HG03066 (cell line): ENCODE results near the gene HDGFL2.

Experiments
- ATAC-seq: cut with Tn5 transposase; IDR thresholded peaks from one replicate; pipeline ENCODE4 v1.9.1; 2021; ENCODE audit warnings: low read depth; ENCODE audit not compliant: unreplicated experiment

HDGFL2 gene

DNA sequence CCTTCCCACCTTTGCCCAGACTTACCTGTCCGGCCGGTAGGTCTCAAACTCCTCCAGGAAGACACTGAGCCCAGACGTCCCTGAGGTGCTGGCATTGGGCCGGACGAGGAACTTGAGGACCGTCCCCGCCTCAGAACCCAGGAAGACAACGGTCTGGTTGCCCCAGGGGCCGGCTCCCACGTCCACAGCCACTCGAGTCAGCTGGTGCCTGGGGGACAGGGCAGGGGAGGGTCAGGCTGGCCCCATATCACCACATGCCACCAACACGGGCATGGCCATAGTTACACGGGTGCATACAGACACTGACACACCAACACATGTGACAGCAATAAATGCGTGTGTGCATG, 76.1 kb downstream of the HDGFL2 start:
- no peak for ATAC-seq

DNA sequence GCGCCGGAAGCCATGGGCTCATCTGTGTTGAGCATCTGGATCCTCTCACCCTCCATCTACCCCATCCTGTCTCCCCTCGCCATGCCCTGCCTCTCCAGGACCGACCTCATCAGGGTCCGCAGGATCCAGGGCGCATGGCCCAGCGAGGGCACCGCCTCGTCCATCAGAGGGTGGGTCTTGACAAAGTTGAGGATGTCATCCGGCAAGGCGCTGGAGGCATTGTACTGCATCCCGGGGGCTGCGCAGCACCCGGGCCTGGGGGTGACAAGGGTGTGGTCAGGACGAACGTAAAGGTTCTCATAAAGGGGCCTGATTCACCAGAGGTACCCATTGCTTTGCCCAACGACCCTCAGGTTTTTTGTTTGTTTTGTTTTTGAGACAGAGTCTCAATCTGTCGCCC, 77.9 kb downstream of the HDGFL2 start:
- ATAC-seq, result no peak

DNA sequence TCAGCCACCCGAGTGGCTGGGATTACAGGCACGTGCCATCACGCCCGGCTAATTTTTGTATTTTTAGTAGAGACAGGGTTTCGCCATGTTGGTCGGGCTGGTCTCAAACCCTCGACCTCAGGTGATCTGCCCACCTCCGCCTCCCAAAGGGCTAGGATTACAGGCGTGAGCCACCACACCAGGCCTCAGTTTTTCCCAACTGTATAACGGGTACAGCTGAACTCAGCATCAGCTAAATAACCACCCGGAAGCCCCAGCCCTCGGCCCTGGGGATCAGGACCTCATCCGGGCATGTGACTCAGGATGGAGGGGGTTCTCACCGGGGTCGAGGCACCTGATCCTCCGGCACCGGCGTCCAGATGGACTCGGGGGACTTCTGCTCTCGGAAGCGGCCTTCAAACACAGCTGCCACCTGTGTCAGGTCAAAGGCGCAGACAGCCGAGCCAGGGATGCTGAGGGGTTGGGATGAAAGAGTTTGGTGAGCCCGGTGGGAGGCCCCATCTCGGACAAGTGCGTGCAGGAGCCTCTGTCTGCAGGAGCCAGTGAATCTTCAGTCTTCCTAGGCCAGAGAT, 78.5 kb downstream of the HDGFL2 start:
- ATAC-seq, result no peak
